ENCODE results near the gene THRA. TPM values are rescaled to one million over a fixed set of nuclear protein-coding genes. Genes with fewer than 3 reads are reported as not detected.
A peak's percentile ranks its signal among the peaks of the same experiment; 100 is the strongest.

Gene THRA
- total RNA-seq, 4 donors from 2014 or later: 19.7 to 124 (median 63.1) TPM

GRCh38 chr17:40021451-40021971 is 41.3 kb upstream of the THRA start:
- no peaks in the 10 kb centered on the region for H3K36me3 ChIP-seq
- H3K27me3 ChIP-seq: no peaks in the 10 kb centered on the region
- peak; percentile 59 to 61 for DNase-seq
- H3K27ac ChIP-seq: peak overlapping the region; percentile 82 to 86
- no peak overlapping the region for H3K4me3 ChIP-seq
- TF ChIP-seq POLR2A (IDR thresholded peaks at IDR 0.05): no peak
- TF ChIP-seq CTCF (IDR thresholded peaks at IDR 0.05): no peak
- no peaks in the 10 kb centered on the region for H3K9me3 ChIP-seq
- H3K4me1 ChIP-seq: peaks cover 0 to 61% of the 10 kb centered on the region in 2 donors
- intact Hi-C loops (cut with DNase I; ENCODE audit: low total_unique reads): no loop called here

GRCh38 chr17:40022497-40022896 is 40.3 kb upstream of the THRA start:
- no peak for DNase-seq
- TF ChIP-seq CTCF (IDR thresholded peaks at IDR 0.05): no peak
- TF ChIP-seq POLR2A (IDR thresholded peaks at IDR 0.05): no peak
- H3K27ac ChIP-seq: peak overlapping the region; percentile 82 to 86
- H3K4me3 ChIP-seq: no peak overlapping the region
- H3K36me3 ChIP-seq: no peaks in the 10 kb centered on the region
- no peaks in the 10 kb centered on the region for H3K9me3 ChIP-seq
- no peaks in the 10 kb centered on the region for H3K27me3 ChIP-seq
- intact Hi-C loops (cut with DNase I; ENCODE audit: low total_unique reads): no loop called here
- peaks cover 0 to 54% of the 10 kb centered on the region in 2 donors for H3K4me1 ChIP-seq

GRCh38 chr17:40022961-40023541 is 39.7 kb upstream of the THRA start:
- peak overlapping the region in 1 of 2 donors; percentile 86 for H3K27ac ChIP-seq
- DNase-seq: no peak
- no peaks in the 10 kb centered on the region for H3K27me3 ChIP-seq
- TF ChIP-seq CTCF (IDR thresholded peaks at IDR 0.05) (no peak), POLR2A (IDR thresholded peaks at IDR 0.05) (no peak)
- no peaks in the 10 kb centered on the region for H3K9me3 ChIP-seq
- peaks cover 0 to 48% of the 10 kb centered on the region in 2 donors for H3K4me1 ChIP-seq
- intact Hi-C loops (cut with DNase I; ENCODE audit: low total_unique reads): no loop called here
- H3K4me3 ChIP-seq: no peak overlapping the region
- no peaks in the 10 kb centered on the region for H3K36me3 ChIP-seq

- H3K27ac ChIP-seq: peak overlapping the region in 1 of 2 donors; percentile 86
- intact Hi-C loops (cut with DNase I; ENCODE audit: low total_unique reads): no loop called here
Measured at GRCh38 chr17:40023590-40024292, 39.0 kb upstream of the THRA start.

More at GRCh38 chr17:40023590-40024292, 39.0 kb upstream of the THRA start:
- Histone ChIP-seq H3K27me3 (no peaks in the 10 kb centered on the region), H3K4me1 (peaks cover 0 to 41% of the 10 kb centered on the region in 2 donors), H3K36me3 (no peaks in the 10 kb centered on the region), H3K9me3 (no peaks in the 10 kb centered on the region), H3K4me3 (no peak overlapping the region)
- DNase-seq: peak in 1 of 2 donors; percentile 63
- no peak for TF ChIP-seq CTCF (IDR thresholded peaks at IDR 0.05)
- no peak for TF ChIP-seq POLR2A (IDR thresholded peaks at IDR 0.05)
